HG02588 (cell line): ENCODE results near the gene IGFALS.

ENCODE experiments used
- ATAC-seq: cut with Tn5 transposase; IDR thresholded peaks from one replicate; pipeline ENCODE4 v1.9.1; 2021; ENCODE audit warnings: mild to moderate bottlenecking, moderate library complexity; ENCODE audit not compliant: unreplicated experiment

IGFALS gene

DNA sequence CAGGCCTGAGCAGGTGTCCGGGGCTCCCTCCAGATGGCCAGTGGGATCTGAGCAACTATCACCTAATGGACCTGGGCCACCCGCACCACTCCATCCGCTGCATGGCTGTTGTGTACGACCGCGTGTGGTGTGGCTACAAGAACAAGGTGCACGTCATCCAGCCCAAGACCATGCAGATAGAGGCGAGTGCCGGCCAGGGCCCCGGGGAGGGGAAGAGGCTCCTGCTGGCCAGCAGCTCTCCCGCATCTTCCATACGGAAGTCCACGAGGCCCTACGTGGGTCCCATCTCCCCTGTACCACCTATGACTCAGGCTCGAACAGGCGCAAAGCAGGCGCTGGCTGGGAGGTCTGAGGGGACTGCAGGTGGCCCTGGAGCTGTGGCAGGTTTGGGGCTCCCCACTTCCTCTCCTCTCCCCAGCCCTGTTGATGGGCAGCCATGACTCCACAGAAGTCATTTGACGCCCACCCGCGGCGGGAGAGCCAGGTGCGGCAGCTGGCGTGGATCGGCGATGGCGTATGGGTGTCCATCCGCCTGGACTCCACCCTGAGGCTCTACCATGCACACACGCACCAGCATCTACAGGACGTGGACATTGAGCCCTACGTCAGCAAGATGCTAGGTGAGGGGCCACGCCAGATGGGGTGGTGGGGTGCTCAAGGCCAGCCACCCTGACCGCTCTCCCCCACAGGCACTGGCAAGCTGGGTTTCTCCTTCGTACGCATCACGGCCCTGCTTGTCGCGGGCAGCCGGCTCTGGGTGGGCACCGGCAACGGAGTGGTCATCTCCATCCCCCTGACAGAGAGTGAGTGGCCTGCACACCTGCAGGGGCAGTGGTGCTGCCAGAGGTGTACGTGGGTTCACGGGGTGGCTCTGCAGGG, 26.1 kb downstream of the IGFALS start:
- ATAC-seq, result no peak

GRCh38 chr16:1766701-1767100, 26.8 kb downstream of the IGFALS start:
- no peak for ATAC-seq

DNA sequence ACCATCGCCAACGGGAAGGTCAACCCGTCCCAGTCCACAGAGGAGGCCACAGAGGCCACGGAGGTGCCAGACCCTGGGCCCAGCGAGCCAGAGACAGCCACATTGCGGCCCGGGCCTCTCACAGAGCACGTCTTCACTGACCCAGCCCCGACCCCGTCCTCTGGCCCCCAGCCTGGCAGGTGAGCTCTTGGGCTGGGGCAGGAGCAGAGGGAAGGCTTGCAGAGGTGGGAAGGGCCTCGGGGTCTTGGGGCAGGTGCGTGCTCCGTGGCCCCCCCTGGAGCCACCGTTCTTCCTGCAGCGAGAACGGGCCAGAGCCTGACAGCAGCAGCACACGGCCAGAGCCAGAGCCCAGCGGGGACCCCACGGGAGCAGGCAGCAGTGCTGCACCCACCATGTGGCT, 27.3 kb downstream of the IGFALS start:
- ATAC-seq, result no peak

GRCh38 chr16:1765826-1766225, 27.7 kb downstream of the IGFALS start:
- ATAC-seq, result no peak

DNA sequence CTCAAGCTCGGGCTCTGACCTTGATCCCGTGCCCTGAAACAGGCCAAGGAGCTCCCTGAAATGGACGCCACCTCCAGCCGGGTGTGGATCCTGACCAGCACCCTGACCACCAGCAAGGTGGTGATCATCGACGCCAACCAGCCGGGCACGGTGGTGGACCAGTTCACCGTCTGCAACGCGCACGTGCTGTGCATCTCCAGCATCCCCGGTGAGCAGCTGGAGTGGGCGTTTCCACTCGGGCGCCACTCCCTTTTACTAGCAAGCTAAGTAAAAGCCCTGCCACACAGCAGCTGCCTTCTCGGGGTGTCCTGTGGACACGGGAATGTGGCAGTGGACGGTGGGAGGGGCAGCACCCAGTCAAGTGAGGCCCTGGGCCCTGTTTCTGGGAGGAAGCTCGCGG, 28.5 kb downstream of the IGFALS start:
- ATAC-seq, result no peak

DNA sequence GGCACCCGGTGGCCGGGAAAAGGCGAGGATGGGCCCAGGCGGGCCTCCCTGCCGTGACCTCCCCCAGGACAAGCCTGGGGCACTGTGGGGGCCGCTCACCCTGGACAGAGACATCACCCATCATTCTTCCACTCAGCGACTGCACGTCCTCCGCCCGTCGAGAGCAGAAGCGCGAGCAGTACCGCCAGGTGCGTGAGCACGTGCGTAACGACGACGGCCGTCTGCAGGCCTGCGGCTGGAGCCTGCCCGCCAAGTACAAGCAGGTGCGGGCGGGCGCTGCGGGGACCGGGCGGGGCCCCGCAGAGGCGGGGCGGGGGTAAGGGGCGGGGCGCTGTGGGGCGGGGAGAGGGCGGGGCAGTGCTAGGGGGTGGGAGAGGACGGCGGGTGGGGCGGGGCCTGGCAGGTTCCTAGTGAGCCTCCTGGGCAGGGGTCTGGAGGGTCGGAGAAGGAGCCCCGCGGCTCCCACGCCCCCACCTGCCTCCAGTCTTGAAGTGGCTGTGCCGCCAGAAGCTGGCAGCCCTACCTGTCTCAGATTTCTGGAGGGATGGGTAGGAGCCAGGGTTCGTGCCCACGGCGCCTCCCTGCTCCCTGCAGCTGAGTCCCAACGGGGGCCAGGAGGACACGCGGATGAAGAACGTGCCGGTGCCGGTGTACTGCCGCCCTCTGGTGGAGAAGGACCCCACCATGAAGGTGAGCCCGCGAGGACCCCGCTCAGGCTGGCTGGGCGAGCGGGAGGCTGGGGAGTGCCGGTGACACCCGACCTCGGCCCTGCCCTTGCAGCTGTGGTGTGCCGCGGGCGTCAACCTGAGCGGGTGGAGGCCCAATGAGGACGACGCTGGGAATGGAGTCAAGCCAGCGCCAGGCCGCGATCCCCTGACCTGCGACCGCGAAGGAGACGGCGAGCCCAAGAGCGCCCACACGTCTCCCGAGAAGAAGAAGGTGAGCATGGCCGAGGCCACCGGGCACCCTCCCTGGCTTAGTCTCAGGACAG, 29.7 kb downstream of the IGFALS start:
- no peak for ATAC-seq

DNA sequence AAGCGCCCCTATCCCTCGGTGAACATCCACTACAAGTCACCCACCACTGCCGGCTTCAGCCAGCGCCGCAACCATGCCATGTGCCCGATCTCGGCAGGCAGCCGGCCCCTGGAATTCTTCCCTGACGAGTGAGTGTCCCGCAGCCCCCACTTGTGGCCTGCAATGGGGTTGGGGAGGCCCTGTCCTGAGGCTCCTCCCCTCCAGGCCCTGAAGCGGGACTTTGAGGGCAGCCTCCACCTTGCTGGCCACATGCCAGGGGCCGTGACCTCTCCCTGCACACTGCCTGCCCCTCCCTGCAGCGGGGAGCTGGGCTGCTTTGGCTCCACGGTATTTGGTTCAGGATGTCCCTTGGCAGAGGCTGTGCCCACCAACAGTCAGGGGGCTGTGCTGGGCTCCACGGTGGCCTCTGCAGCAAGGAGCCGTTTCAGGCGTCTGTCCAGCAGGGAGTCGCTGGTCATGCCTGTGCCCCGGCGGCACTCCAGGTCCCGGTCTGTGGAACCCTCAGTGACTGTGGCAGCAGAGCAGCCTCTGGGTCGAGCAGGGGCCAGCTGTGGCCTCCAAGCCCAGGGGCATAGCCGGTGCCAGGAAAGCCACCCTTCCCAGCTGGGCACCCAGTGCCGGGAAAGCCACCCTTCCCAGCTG, 30.5 kb downstream of the IGFALS start:
- no peak for ATAC-seq

- no peak for ATAC-seq
These were observed 31.2 kb downstream of the IGFALS start for GRCh38 chr16:1762196-1762878.

DNA sequence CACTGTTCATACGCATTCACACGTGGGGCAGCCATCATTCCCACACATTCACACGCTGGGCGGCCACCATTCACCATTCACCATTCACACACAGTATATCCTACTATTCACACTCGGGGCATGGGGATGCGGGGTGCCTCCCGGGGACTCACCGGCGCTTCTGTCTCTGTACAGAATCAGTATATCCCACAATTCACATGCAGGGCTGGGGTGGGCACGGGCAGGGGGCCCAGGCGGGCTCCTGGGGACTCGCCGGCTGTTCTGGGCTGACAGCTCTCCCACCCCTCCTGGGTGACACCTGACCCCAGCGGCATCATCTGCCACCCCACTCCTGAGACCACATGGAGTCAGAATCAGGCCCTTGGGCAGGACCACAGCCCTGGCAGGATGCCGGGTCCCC, 31.8 kb downstream of the IGFALS start:
- no peak for ATAC-seq

- no peak for ATAC-seq
These were observed 32.6 kb downstream of the IGFALS start for GRCh38 chr16:1760911-1761310.

DNA sequence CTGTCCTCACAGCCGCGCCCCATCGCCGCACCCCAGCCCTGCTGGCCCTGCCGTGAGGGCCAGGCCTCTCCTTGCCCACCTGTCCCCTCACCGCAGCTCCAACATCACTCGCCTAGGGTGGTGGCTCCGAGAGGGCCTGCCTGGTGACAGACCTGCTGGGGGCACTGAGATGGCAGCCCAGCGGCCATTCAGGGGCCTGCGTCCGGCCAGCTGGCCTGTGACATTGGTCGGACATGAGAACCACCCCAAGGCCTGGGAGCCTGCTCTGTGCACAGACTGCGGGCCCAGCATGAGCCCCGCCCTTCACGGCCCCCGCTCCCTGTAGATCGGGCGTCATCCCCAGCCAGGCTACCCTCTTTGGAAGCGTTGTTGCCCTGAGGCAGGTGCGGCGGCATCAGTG, 34.0 kb downstream of the IGFALS start:
- ATAC-seq, result no peak

DNA sequence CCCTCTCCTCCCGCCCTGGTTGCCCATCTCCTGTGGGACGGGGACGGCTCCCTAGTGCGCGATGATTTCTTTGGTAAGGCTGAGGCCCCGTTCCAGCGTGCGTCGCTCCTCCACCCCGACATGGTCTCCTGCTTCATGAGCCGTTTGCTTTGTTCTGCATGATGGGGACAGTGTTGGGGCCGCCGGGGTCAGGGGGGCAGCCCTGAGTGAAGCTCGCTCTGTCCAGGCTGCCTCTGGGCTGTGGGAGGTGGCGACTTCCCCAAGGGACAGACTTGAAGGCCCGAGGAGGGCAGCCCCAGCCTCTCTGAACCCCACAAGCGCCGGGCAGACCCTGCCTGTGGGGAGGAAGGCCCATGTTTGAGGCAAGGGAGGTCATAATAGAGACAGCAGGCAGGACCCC, 34.6 kb downstream of the IGFALS start:
- ATAC-seq, result no peak

- no peak for ATAC-seq
These were observed 35.6 kb downstream of the IGFALS start for GRCh38 chr16:1757714-1758461.

DNA sequence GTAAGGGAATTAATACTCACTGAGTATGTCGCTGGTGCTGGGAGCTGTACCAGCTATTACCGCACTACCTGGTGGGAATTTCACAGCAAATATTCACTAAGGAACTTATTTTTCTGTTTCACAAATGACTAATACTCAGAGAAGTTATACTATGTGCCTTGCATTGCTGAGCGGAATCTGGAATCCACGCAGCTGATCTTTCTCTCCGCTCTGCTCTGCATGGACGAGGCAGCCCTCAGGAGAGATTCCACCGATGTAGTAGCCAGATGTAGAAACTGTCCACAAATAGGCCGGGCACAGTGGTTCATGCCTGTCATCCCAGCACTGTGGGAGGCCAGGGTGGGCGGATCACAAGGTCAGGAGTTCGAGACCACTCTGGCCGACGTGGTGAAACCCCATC, 39.3 kb downstream of the IGFALS start:
- no peak for ATAC-seq

DNA sequence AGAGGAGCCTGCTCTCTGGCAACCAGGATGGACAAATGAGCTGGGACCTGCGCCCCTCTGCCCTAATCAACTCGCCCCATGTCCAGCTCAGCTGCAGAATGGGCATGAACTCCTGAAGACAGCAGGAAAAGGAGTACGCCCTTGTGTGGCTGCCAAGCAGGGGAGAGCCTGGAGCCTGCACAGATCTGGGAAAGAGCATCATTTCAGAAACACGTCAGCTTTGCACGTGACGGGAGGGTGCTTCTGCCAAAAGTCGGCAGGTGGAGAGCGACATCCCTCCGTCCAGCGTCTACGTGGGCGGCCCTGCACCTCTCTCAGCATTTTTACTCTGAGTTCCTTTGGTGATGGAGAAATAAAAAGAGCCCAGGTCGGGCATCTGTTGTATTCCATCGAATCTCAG, 40.7 kb downstream of the IGFALS start:
- no peak for ATAC-seq

DNA sequence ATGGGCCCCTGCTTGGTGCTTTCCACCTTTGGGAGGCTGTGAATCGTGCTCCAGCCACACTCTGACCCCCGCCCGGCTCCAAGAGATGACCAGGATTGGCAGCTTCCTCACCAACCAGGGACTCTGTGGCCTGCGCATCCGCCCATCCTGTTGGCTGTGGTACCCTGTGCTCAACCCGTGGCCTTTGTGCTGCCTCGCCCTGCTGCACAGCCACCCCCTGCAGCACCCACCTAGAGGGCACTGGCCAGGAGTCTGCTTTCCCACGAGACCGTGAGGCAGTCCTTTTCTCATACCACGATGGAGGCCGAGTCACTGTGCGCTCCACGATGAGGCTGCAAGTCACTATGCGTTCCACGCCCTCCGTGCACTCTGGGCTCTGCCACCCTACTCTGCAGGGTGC, 41.6 kb downstream of the IGFALS start:
- no peak for ATAC-seq

- no peak for ATAC-seq
These were observed 44.1 kb downstream of the IGFALS start for GRCh38 chr16:1749152-1750117.

DNA sequence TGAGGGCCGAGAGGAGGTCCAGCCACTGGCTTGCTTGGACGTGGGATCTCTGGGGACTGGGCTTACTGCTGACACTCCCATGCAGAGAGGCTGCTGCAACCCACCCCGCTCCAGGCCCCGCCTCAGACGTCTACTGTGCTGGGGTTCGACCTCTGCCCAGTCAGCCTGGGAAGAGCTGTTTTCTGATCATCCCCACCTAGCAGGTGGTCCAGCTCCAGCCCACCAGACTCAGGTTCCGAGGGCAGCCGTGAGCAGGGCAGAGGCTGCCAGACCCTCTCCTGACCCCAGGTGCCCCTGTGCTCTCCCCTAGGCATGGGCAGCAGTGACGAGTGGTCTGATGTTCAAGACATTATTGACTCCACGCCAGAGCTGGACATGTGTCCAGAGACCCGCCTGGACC, 45.6 kb downstream of the IGFALS start:
- ATAC-seq, result no peak

GRCh38 chr16:1746693-1747195, 46.8 kb downstream of the IGFALS start:
- ATAC-seq, result no peak
